Endodermal cell (in vitro differentiated cells): ENCODE data around the gene NFKB1. TPM values are rescaled to one million over a fixed set of nuclear protein-coding genes. Genes with fewer than 3 reads are reported as not detected.

ENCODE experiments used
- DNase-seq: peaks from one replicate; pipeline ENCODE4 v3.0.0-alpha.2; 2017
- H3K27ac ChIP-seq: 2 replicates; pipeline ENCODE4 v1.5.1; 2013; ENCODE audit warnings: mild to moderate bottlenecking, low read depth, low read length, moderate library complexity
- H3K27me3 ChIP-seq: 2 replicates; pipeline ENCODE4 v1.6.1; 2013; ENCODE audit warnings: mild to moderate bottlenecking, low read length, moderate library complexity; ENCODE audit not compliant: insufficient read depth, control insufficient read depth, poor library complexity, severe bottlenecking
- H3K36me3 ChIP-seq: 2 replicates; pipeline ENCODE4 v1.7.0; 2013; ENCODE audit warnings: mild to moderate bottlenecking, low read length, moderate library complexity; ENCODE audit not compliant: control insufficient read depth, insufficient read depth
- H3K4me1 ChIP-seq: one replicate; pipeline ENCODE4 v1.7.0; 2013; ENCODE audit warnings: low read length; ENCODE audit not compliant: control insufficient read depth, insufficient read depth
- H3K4me3 ChIP-seq: 2 replicates; pipeline ENCODE4 v1.5.1; 2013; ENCODE audit warnings: mild to moderate bottlenecking, low read length, moderate library complexity
- H3K9ac ChIP-seq: 2 replicates; pipeline ENCODE4 v1.6.1; 2013; ENCODE audit warnings: mild to moderate bottlenecking, low read length, moderate library complexity; ENCODE audit not compliant: poor library complexity, severe bottlenecking; ENCODE audit errors: extremely low read depth
- H3K9me3 ChIP-seq: 2 replicates; pipeline ENCODE4 v1.6.1; 2013; ENCODE audit warnings: mild to moderate bottlenecking, low read length, moderate library complexity; ENCODE audit not compliant: control insufficient read depth
- H3K27ac Mint-ChIP-seq: 2 replicates; pipeline ENCODE4 v1.8.0; 2020; ENCODE audit warnings: mixed read lengths
- H3K27me3 Mint-ChIP-seq: 2 replicates; pipeline ENCODE4 v1.8.0; 2021; ENCODE audit warnings: mild to moderate bottlenecking, mixed read lengths; ENCODE audit not compliant: insufficient read depth
- H3K36me3 Mint-ChIP-seq: 2 replicates; pipeline ENCODE4 v1.8.0; 2020; ENCODE audit warnings: low read depth, mixed read lengths
- H3K4me1 Mint-ChIP-seq: 2 replicates; pipeline ENCODE4 v1.8.0; 2020; ENCODE audit warnings: mixed read lengths
- H3K4me3 Mint-ChIP-seq: 2 replicates; pipeline ENCODE4 v1.8.0; 2020; ENCODE audit warnings: mild to moderate bottlenecking, moderate library complexity, mixed read lengths
- H3K9me3 Mint-ChIP-seq: 2 replicates; pipeline ENCODE4 v1.8.0; 2020; ENCODE audit warnings: mild to moderate bottlenecking, mixed read lengths
- CTCF ChIP-seq: fragments of 200-600 bp; sonication (generic); conservative IDR thresholded peaks from 2 replicates; pipeline ENCODE4 v1.5.0; 2021; ENCODE audit warnings: antibody characterized with exemption, mild to moderate bottlenecking
- WGBS, 2 experiments: methylation state at CpG; one replicate each; pipeline versions ENCODE4 v1.1.5 to v1.1.7; 2013; ENCODE audit warnings: missing lambda C conversion rate in 2 of 2, mixed read lengths in 1 of 2; ENCODE audit not compliant: insufficient coverage in 1 of 2, insufficient read length in 1 of 2; 5-methylcytosine and 5-hydroxymethylcytosine counted together
- total RNA-seq, 2 donors: library from RNA; stranded (reverse); fragmentation: NEBNext Ultra II Directional in 1 of 2; extraction: Animal tissue kit (Norgen Biotek cat#: 25700) in 1 of 2; gene quantifications; 2 replicates in 1 of 2; 3 replicates in 1 of 2; pipeline ENCODE4 v1.2.1, GENCODE V29; 2021

Gene NFKB1
- total RNA-seq, 2 donors from 2014 or later: 4.4 to 5.6 TPM

DNA sequence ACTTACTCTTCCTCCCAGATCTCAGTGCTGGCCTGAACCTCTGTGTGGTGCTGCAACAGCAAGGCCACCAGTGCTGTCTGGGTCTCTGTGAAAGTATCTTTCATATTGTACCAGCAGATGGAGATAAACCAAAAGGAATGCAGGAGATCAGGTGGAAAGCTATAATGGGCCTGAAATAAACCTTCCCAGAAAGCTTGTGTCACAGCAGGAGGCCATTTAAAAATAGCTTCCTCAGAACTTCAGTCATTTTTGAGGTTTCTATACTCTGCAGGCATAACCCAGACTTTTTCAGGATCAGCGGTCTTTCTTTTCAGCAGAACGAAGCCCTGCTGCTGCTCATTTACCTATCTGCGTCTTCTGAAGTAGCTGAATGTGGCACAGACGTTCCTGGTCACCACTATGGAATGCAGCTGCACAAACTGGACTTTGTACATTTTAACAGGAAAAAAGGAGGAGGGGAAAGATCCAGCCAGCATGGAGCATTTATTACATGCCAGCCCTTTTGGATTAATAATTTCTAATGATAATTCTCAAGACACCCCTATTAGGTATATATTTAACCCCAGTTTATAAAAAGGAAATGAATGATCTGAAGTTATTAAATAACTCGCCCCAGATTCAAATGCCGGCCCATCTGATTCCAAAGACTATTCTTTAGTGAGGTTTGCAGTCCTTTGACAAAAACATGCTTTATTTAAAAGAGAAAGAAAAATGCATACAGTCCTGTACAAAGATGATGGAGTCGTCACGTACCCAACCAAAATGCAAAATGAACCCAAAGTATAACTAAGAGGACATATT, 119.7 kb downstream of the NFKB1 start:
- Mint-ChIP-seq H3K36me3 (no peaks in the 10 kb centered on the region), H3K9me3 (no peaks in the 10 kb centered on the region), H3K27ac (no peak overlapping the region), H3K27me3 (no peaks in the 10 kb centered on the region), H3K4me1 (no peaks in the 10 kb centered on the region), H3K4me3 (no peak overlapping the region)
- no peak for DNase-seq
- Histone ChIP-seq H3K36me3 (no peaks in the 10 kb centered on the region), H3K4me1 (no peaks in the 10 kb centered on the region), H3K27ac (no peak overlapping the region), H3K9me3 (no peaks in the 10 kb centered on the region), H3K9ac (no peak overlapping the region), H3K27me3 (no peaks in the 10 kb centered on the region), H3K4me3 (no peak overlapping the region)
- peak; percentile 48 for TF ChIP-seq CTCF
- WGBS, 2 experiments: 83 to 91% methylated on average over 4 to 8 of the region's 8 CpGs

DNA sequence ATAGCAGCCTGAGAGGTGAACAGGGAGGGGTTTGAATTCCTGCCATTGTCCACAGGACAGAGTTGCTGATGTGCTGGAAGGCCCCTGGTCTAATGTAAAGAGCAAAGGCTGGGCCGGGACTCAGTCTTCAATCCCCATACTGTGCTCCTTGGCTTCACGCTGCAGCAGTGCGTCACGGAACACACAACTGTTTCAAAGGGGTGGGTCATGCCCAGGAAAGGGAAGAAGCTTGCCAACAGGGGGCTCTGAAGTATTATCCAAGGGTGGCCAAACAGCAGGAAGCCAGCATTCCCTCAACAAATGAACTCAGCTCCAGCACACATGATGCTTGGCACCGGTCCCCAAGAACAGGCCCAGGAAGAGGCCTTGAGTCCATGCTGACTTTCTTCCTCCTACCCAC, 122.5 kb downstream of the NFKB1 start:
- Histone ChIP-seq H3K9me3 (no peaks in the 10 kb centered on the region), H3K9ac (no peak overlapping the region), H3K27ac (no peak overlapping the region), H3K4me1 (no peaks in the 10 kb centered on the region), H3K36me3 (no peaks in the 10 kb centered on the region), H3K4me3 (no peak overlapping the region), H3K27me3 (no peaks in the 10 kb centered on the region)
- DNase-seq: peak; percentile 74
- Mint-ChIP-seq H3K27ac (no peak overlapping the region), H3K36me3 (no peaks in the 10 kb centered on the region), H3K4me3 (no peak overlapping the region), H3K4me1 (no peaks in the 10 kb centered on the region), H3K9me3 (no peaks in the 10 kb centered on the region), H3K27me3 (no peaks in the 10 kb centered on the region)
- peak; percentile 61 for TF ChIP-seq CTCF
- 72 to 87% methylated on average over 2 to 5 of the region's 5 CpGs for WGBS, 2 experiments

DNA sequence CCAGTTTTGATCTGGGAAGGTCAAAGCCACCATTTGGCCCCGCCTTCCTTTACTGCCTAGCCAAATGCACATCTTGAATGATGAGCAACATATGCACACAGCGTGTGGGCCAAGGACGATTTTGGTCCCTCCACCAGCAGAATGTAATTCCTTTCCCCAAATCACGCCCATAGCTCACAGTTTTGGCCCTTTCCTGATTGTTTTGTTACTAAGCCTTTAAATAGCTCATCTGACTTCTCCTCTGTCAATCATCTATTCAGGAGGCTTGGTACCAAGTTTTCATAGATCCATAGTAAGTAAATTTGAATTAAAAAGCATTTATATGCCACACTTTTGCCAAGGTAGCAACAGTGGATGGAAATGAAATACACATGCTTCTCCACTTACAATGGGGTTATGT, 123.3 kb downstream of the NFKB1 start:
- Histone ChIP-seq H3K27ac (no peak overlapping the region), H3K27me3 (no peaks in the 10 kb centered on the region), H3K4me1 (no peaks in the 10 kb centered on the region), H3K4me3 (no peak overlapping the region), H3K9ac (no peak overlapping the region), H3K9me3 (no peaks in the 10 kb centered on the region), H3K36me3 (no peaks in the 10 kb centered on the region)
- no peak for TF ChIP-seq CTCF
- Mint-ChIP-seq H3K27ac (no peak overlapping the region), H3K4me1 (no peaks in the 10 kb centered on the region), H3K9me3 (no peaks in the 10 kb centered on the region), H3K4me3 (no peak overlapping the region), H3K27me3 (no peaks in the 10 kb centered on the region), H3K36me3 (no peaks in the 10 kb centered on the region)
- no peak for DNase-seq
- 93% methylated on average over 3 to 4 of the region's 4 CpGs for WGBS, 2 experiments
